GM18511 (cell line): ENCODE measurements around the gene ANO7.

Experiments used
- ATAC-seq: cut with Tn5 transposase; IDR thresholded peaks from one replicate; pipeline ENCODE4 v1.9.1; 2021; ENCODE audit warnings: mild to moderate bottlenecking, moderate library complexity; ENCODE audit not compliant: unreplicated experiment

ANO7 gene

DNA sequence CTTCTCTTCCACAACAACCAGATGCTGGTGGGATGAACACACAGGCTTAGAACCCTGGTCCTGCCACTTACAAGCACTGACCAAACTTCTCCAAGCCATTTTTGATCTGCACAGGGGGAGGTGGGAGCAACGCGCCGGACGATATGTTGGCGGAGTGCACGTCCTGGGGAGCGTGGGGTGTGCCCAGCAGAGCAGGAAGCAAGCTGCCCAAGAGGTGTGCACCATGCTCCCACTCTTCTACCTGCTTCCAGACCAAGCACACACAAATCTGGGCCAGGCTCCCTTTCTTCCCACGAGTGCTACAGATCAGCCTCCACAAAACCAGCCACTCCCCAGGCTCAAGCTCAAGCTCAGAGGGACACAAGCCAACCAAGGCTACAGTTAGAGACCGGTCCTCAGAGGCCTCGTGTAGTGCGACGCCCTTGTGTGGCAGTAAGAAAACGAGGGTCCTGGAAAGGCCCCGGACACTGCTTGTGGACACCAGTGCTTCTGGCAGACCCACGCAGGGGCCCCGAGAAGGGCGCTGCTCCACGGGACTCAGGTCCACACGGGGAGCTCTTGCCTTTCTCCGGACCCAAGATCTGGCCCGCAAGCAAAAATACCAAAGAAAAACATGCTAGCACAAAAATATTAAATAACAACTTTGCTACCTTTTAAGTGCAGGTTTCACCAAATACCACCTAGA is 52.0 kb downstream of the ANO7 start:
- no peak for ATAC-seq

GRCh38 chr2:241241669-241242068 is 53.2 kb downstream of the ANO7 start:
- no peak for ATAC-seq

- ATAC-seq, result no peak
Measured at GRCh38 chr2:241242306-241242705, 53.8 kb downstream of the ANO7 start.

DNA sequence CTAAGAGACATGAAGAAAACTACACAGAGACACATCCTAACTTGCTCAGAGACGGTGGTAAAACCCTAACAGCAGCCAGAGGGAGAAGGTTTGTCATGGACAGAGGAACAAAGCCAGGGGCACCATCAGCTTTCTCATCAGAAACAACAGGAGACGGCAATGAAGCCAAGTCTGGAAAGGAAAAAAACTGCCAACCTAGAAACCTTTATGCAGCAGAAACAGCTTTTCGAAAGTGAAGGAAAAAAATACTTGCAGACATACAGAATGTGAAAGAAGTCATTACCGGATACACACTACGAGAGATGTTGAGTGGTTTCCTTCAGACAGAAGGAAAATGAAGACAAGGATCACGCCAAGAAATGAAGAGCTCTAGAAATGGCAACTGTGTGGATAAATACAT is 55.9 kb downstream of the ANO7 start:
- no peak for ATAC-seq

GRCh38 chr2:241248289-241248688 is 59.8 kb downstream of the ANO7 start:
- no peak for ATAC-seq

GRCh38 chr2:241248897-241249296 is 60.4 kb downstream of the ANO7 start:
- ATAC-seq, result no peak

DNA sequence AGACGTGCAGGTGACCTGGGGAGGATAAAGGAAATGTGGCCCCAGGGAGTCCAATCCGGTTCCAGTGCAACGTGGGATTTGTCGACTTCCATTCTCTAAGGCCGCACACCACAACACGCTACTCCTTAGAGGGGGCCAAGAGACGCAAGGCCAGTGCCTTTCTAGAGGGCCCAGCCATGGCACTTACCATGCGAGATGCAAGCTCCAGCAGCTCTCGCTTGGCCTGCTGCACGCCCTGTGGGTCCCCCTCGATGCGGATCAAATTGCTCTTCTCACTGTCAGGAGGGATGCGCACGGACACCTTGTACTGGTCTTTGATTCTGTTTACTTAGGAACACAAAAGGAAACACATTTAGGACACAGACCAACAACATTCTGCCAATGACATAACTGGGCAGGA is 61.2 kb downstream of the ANO7 start:
- ATAC-seq, result no peak

- no peak for ATAC-seq
Measured at GRCh38 chr2:241252778-241253475, 64.5 kb downstream of the ANO7 start.

DNA sequence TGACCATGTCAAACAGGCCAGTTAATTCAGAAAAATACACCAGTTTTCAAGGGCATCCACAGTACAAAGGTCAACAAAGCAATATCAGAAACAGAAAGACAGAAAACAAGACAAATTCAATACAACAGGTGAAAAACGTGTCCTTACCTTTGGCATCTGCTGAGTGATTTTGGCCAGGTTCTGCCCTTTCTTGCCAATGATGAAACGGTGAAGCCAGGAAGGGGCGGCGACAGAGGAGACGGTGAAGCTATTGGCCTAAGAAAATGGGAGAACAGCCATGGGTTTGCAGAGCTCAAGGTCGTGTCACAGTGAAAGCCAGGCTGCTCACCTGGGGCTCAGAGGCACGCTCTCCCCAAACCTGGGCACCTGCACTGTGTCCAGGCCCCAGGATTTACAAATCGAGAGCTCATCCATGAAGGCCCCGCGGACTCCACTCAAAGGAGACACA is 66.5 kb downstream of the ANO7 start:
- ATAC-seq, result no peak

- no peak for ATAC-seq
Measured at GRCh38 chr2:241255542-241256167, 67.2 kb downstream of the ANO7 start.

DNA sequence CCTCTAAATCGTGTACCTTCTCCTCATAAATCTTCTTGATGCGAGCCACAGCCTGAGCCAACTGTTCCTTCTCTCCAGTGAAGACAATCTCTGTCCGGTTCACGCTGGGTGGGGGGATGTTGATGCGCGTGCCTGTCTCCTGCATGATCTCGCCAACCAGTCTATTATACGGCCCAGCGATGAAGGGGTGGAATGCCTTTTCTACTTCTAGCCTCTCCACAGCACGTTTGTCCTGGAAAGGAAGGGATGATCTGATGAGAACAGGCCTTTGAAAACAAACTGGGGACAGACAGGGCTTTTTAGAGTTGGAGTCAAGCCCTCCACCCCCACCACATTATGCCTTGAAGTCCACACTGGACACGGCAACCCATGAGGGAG is 67.7 kb downstream of the ANO7 start:
- no peak for ATAC-seq

DNA sequence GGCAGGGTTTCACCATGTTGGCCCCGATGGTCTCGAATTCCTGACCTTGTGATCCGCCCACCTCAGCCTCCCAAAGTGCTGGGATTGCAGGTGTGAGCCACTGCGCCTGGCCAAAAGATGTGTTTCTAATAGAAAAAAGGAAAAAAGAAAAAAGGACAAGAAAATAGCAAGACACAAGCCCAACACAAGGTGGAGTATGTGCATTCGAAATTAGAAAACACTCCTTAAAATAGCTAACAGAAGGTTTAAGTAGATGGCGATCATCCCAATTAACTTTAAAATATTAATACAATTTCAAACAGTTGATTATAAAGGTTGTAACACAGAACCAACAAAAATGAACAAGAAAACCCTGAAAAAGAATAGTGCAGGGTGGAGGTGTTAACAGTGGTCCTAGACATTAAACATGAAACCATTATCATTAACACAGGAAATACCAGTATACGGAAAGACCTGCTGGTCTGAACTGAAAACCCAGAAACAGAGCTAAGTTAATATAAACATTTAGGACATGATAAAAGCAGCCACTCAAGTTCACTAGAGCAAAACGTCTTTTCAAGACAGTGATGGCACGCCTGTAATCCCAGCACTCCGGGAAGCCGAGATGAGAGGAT is 69.0 kb downstream of the ANO7 start:
- no peak for ATAC-seq

- ATAC-seq, result no peak
Measured at GRCh38 chr2:241258505-241259280, 70.2 kb downstream of the ANO7 start.

GRCh38 chr2:241260911-241261310 is 72.4 kb downstream of the ANO7 start:
- no peak for ATAC-seq

- no peak for ATAC-seq
Measured at GRCh38 chr2:241261628-241262027, 73.2 kb downstream of the ANO7 start.

GRCh38 chr2:241263061-241263460 is 74.6 kb downstream of the ANO7 start:
- no peak for ATAC-seq

- ATAC-seq, result no peak
Measured at GRCh38 chr2:241265506-241265905, 77.0 kb downstream of the ANO7 start.

GRCh38 chr2:241267249-241268067 is 79.0 kb downstream of the ANO7 start:
- ATAC-seq, result no peak

- no peak for ATAC-seq
Measured at GRCh38 chr2:241268306-241268705, 79.8 kb downstream of the ANO7 start.
